Measurements from ENCODE around the gene GATAD1. TPM values are rescaled to one million over a fixed set of nuclear protein-coding genes. Genes with fewer than 3 reads are reported as not detected.

The GATAD1 gene
- total and polyA plus RNA-seq, 2 experiments from 2014 or later: 10.0 to 20.1 TPM

- Histone ChIP-seq H3K79me2 (ENCODE audit: insufficient read depth) (no peaks in the 10 kb centered on the region), H3K4me2 (ENCODE audit: unreplicated experiment) (no peak overlapping the region), H3K9me3 (ENCODE audit: low read depth) (no peaks in the 10 kb centered on the region), H3K4me3 (no peak overlapping the region), H3K27ac (no peak overlapping the region), H3F3A (ENCODE audit: insufficient read depth) (no peaks in the 10 kb centered on the region), H3K4me1 (ENCODE audit: insufficient read depth) (no peaks in the 10 kb centered on the region), H3K9me2 (ENCODE audit: insufficient read depth) (no peaks in the 10 kb centered on the region), H3K27me3 (replicated peaks; ENCODE audit: insufficient read depth) (no peaks in the 10 kb centered on the region), H3K36me3 (ENCODE audit: low read depth) (no peaks in the 10 kb centered on the region), H4K20me1 (ENCODE audit: insufficient read depth) (no peaks in the 10 kb centered on the region), H2AFZ (no peak overlapping the region), H3K9ac (no peak overlapping the region)
- TF ChIP-seq EZH2 (IDR thresholded peaks at IDR 0.05; ENCODE audit: insufficient read depth, poor library complexity, severe bottlenecking) (no peak), EZH2phosphoT487 (IDR thresholded peaks at IDR 0.05; ENCODE audit: insufficient read depth, low read depth) (no peak)
- in situ Hi-C loops (cut with MboI): no loop called here
- WGBS, 2 experiments (ENCODE audit: low coverage in 1 of 2, low lambda C conversion rate in 2 of 2, missing lambda C conversion rate in 2 of 2): 71 to 74% methylated on average over 6 of the region's 6 CpGs
- DNase-seq: no peak
Observed at GRCh38 chr7:92422926-92423325, 24.4 kb upstream of the GATAD1 start.

- Histone ChIP-seq H3K27ac (no peak overlapping the region), H3K9ac (no peak overlapping the region), H3K79me2 (ENCODE audit: insufficient read depth) (no peaks in the 10 kb centered on the region), H3K9me3 (ENCODE audit: low read depth) (no peaks in the 10 kb centered on the region), H3K9me2 (ENCODE audit: insufficient read depth) (no peaks in the 10 kb centered on the region), H3K4me2 (ENCODE audit: unreplicated experiment) (no peak overlapping the region), H3K27me3 (replicated peaks; ENCODE audit: insufficient read depth) (no peaks in the 10 kb centered on the region), H4K20me1 (ENCODE audit: insufficient read depth) (no peaks in the 10 kb centered on the region), H3F3A (ENCODE audit: insufficient read depth) (no peaks in the 10 kb centered on the region), H3K4me1 (ENCODE audit: insufficient read depth) (no peaks in the 10 kb centered on the region), H2AFZ (peak overlapping the region; percentile 88), H3K4me3 (peak overlapping the region; percentile 69; the same call in 1 of the 2 replicates), H3K36me3 (ENCODE audit: low read depth) (no peaks in the 10 kb centered on the region)
- no peak for DNase-seq
- in situ Hi-C loops (cut with MboI): no loop called here
- WGBS, 2 experiments (ENCODE audit: low coverage in 1 of 2, low lambda C conversion rate in 2 of 2, missing lambda C conversion rate in 2 of 2): 67 to 69% methylated on average over 5 of the region's 5 CpGs
- TF ChIP-seq EZH2 (IDR thresholded peaks at IDR 0.05; ENCODE audit: insufficient read depth, poor library complexity, severe bottlenecking) (no peak), EZH2phosphoT487 (IDR thresholded peaks at IDR 0.05; ENCODE audit: insufficient read depth, low read depth) (no peak)
Observed at GRCh38 chr7:92423710-92424131, 23.6 kb upstream of the GATAD1 start.

- Histone ChIP-seq H3K4me2 (ENCODE audit: unreplicated experiment) (peak overlapping the region; percentile 82), H3K9me2 (ENCODE audit: insufficient read depth) (no peaks in the 10 kb centered on the region), H3K79me2 (ENCODE audit: insufficient read depth) (no peaks in the 10 kb centered on the region), H3F3A (ENCODE audit: insufficient read depth) (no peaks in the 10 kb centered on the region), H2AFZ (peak overlapping the region; percentile 88), H3K4me1 (ENCODE audit: insufficient read depth) (no peaks in the 10 kb centered on the region), H3K9me3 (ENCODE audit: low read depth) (no peaks in the 10 kb centered on the region), H3K4me3 (peak overlapping the region; percentile 69), H3K36me3 (ENCODE audit: low read depth) (no peaks in the 10 kb centered on the region), H4K20me1 (ENCODE audit: insufficient read depth) (no peaks in the 10 kb centered on the region), H3K27ac (no peak overlapping the region), H3K27me3 (replicated peaks; ENCODE audit: insufficient read depth) (no peaks in the 10 kb centered on the region), H3K9ac (no peak overlapping the region)
- 23 to 26% methylated on average over 20 of the region's 20 CpGs for WGBS, 2 experiments (ENCODE audit: low coverage in 1 of 2, low lambda C conversion rate in 2 of 2, missing lambda C conversion rate in 2 of 2)
- DNase-seq: peak; percentile 33
- TF ChIP-seq EZH2 (IDR thresholded peaks at IDR 0.05; ENCODE audit: insufficient read depth, poor library complexity, severe bottlenecking): no peak
- no peak for TF ChIP-seq EZH2phosphoT487 (IDR thresholded peaks at IDR 0.05; ENCODE audit: insufficient read depth, low read depth)
- in situ Hi-C loops (cut with MboI): no loop called here
Observed at GRCh38 chr7:92425311-92425947, 21.9 kb upstream of the GATAD1 start.

DNA sequence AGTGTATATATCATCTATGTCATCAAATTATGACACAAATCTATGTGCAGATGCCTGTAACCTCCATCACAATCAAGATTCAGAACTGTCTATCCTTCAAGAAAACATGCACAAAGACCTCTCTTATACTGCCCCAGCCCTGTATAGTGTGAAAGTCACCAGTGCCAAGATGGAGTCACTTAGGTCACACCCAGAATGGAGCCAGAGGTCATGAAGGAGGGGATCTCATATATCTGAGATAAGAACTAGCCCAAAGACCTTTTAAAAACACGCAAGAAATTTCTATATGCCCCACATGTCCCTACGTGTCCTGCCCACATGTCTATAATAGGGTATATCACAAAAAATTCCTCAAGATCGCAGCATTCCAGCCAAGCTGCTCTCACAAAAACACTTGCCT lies 20.1 kb upstream of the GATAD1 start:
- H3K27me3 ChIP-seq (replicated peaks; ENCODE audit: insufficient read depth): no peaks in the 10 kb centered on the region
- no peaks in the 10 kb centered on the region for H3K79me2 ChIP-seq (ENCODE audit: insufficient read depth)
- no peak for DNase-seq
- no peak overlapping the region for H3K9ac ChIP-seq
- no peaks in the 10 kb centered on the region for H3K9me3 ChIP-seq (ENCODE audit: low read depth)
- no peaks in the 10 kb centered on the region for H4K20me1 ChIP-seq (ENCODE audit: insufficient read depth)
- H3K36me3 ChIP-seq (ENCODE audit: low read depth): no peaks in the 10 kb centered on the region
- 92 to 94% methylated on average over 3 of the region's 3 CpGs for WGBS, 2 experiments (ENCODE audit: low coverage in 1 of 2, low lambda C conversion rate in 2 of 2, missing lambda C conversion rate in 2 of 2)
- no peak for TF ChIP-seq EZH2 (IDR thresholded peaks at IDR 0.05; ENCODE audit: insufficient read depth, poor library complexity, severe bottlenecking)
- TF ChIP-seq EZH2phosphoT487 (IDR thresholded peaks at IDR 0.05; ENCODE audit: insufficient read depth, low read depth): no peak
- H3K4me3 ChIP-seq: no peak overlapping the region
- in situ Hi-C loops (cut with MboI): no loop called here
- H2AFZ ChIP-seq: no peak overlapping the region
- H3F3A ChIP-seq (ENCODE audit: insufficient read depth): no peaks in the 10 kb centered on the region
- H3K9me2 ChIP-seq (ENCODE audit: insufficient read depth): no peaks in the 10 kb centered on the region
- H3K27ac ChIP-seq: no peak overlapping the region
- H3K4me2 ChIP-seq (ENCODE audit: unreplicated experiment): no peak overlapping the region
- no peaks in the 10 kb centered on the region for H3K4me1 ChIP-seq (ENCODE audit: insufficient read depth)

Data from GM23248 (cell line).